ENCODE data around the gene EFCAB11. TPM values are rescaled to one million over a fixed set of nuclear protein-coding genes. Genes with fewer than 3 reads are reported as not detected.

The EFCAB11 gene
- total and polyA plus RNA-seq, 2 of the 8 experiments (the other 6 are each of a cell fraction or from before 2014, with no cell fraction given) = 6.8 to 12.8 TPM

GRCh38 chr14:90003526-90004307 is 49.2 kb upstream of the EFCAB11 start:
- H2BK15ac ChIP-seq (ENCODE audit: low read length) = no peak overlapping the region
- H3K9ac ChIP-seq (replicated peaks in 1 of 4; ENCODE audit: extremely low read depth in 1 of 4, low read depth in 3 of 4, low read length in 3 of 4) = no peak overlapping the region
- H4K8ac ChIP-seq (ENCODE audit: extremely low read depth, insufficient read depth, low read length) = no peak overlapping the region
- no peaks in the 10 kb centered on the region for H3K79me2 ChIP-seq (ENCODE audit: control insufficient read depth in 1 of 2, insufficient read depth in 2 of 2, low read length in 2 of 2)
- H3K23ac ChIP-seq (ENCODE audit: insufficient read length) = no peak overlapping the region
- H3K14ac ChIP-seq (ENCODE audit: insufficient read length) = no peak overlapping the region
- WGBS, 2 experiments (ENCODE audit: extremely low coverage in 1 of 2, insufficient coverage in 1 of 2, insufficient read length in 1 of 2, insufficient replicate concordance in 2 of 2, low coverage in 1 of 2, low lambda C conversion rate in 2 of 2, missing lambda C conversion rate in 1 of 2) = 82% methylated on average over 6 of the region's 6 CpGs; no CpG with 5 or more reads in 1 of the 2 experiments
- H3K9me3 ChIP-seq (ENCODE audit: insufficient read depth in 2 of 2, low read depth in 1 of 2, low read length in 1 of 2) = no peaks in the 10 kb centered on the region
- H3K4ac ChIP-seq (replicated peaks; ENCODE audit: insufficient read length, low read depth, low read length) = no peak overlapping the region
- H3K36me3 ChIP-seq (ENCODE audit: control insufficient read depth in 2 of 4, insufficient read depth in 4 of 4, low read length in 3 of 4) = peaks cover 0 to 6% (median 3%) of the 10 kb centered on the region in 4 experiments; a peak in 6 of 8 replicates
- H3K23me2 ChIP-seq (ENCODE audit: low read depth, low read length) = no peaks in the 10 kb centered on the region
- no peak overlapping the region for H2AFZ ChIP-seq (ENCODE audit: low read length)
- H2AK5ac ChIP-seq (ENCODE audit: low read depth, low read length) = no peak overlapping the region
- no peak overlapping the region for H2BK12ac ChIP-seq (ENCODE audit: low read depth, low read length)
- H3K27ac ChIP-seq (ENCODE audit: low read depth, low read length) = no peak overlapping the region
- DNase-seq (ENCODE audit: low read depth in 1 of 2, low spot score in 2 of 2) (no peak), FAIRE-seq (no peak)
- no peak for TF ChIP-seq GTF2F1 (IDR thresholded peaks at IDR 0.05; ENCODE audit: borderline replicate concordance, low read depth, low read length)
- no peak overlapping the region for H2BK20ac ChIP-seq (ENCODE audit: low read length)
- H3K79me1 ChIP-seq (ENCODE audit: low read depth, low read length) = no peaks in the 10 kb centered on the region
- H3K27me3 ChIP-seq (replicated peaks in 1 of 4; ENCODE audit: control insufficient read depth in 3 of 4, extremely low read depth in 1 of 4, insufficient read depth in 3 of 4, low read length in 3 of 4) = no peaks in the 10 kb centered on the region
- ChIA-PET CTCF (ENCODE audit: partially characterized antibody) (interaction anchor here (1.4 kb wide), 1 partner anchor 31 kb away, joined by 3 read pairs; no protein-coding TSS in a partner anchor), POLR2A (ENCODE audit: partially characterized antibody) (no interaction called here)
- no peak overlapping the region for H3K18ac ChIP-seq (ENCODE audit: extremely low read depth, low read length)
- H3K4me1 ChIP-seq (replicated peaks in 1 of 4; ENCODE audit: control insufficient read depth in 3 of 4, insufficient read depth in 4 of 4, low read length in 3 of 4) = no peaks in the 10 kb centered on the region
- no peak overlapping the region for H2BK5ac ChIP-seq (ENCODE audit: low read depth, low read length)
- no peak overlapping the region for H2BK120ac ChIP-seq (replicated peaks; ENCODE audit: low read depth, low read length)
- no peak overlapping the region for H3K4me3 ChIP-seq (ENCODE audit: extremely low read depth in 1 of 4, insufficient read depth in 2 of 4, low read depth in 3 of 4, low read length in 4 of 4)
- H3K56ac ChIP-seq (replicated peaks; ENCODE audit: insufficient read length, low read depth, low read length) = no peak overlapping the region
- no peak overlapping the region for H3K4me2 ChIP-seq (ENCODE audit: insufficient read depth in 1 of 2, low read depth in 2 of 2, low read length in 2 of 2)
- H4K91ac ChIP-seq (replicated peaks; ENCODE audit: insufficient read length, low read length) = no peak overlapping the region
- H4K20me1 ChIP-seq (replicated peaks in 1 of 2; ENCODE audit: control insufficient read depth in 1 of 2, insufficient read depth in 2 of 2, low read length in 2 of 2) = peaks cover 2% of the 10 kb centered on the region in 2 experiments
- H4K5ac ChIP-seq (ENCODE audit: insufficient read length, low read depth, low read length) = no peak overlapping the region
